ENCODE measurements around the gene SF3B5.
A peak's percentile ranks its signal among the peaks of the same experiment; 100 is the strongest.

- TF ChIP-seq, protein P1, sequence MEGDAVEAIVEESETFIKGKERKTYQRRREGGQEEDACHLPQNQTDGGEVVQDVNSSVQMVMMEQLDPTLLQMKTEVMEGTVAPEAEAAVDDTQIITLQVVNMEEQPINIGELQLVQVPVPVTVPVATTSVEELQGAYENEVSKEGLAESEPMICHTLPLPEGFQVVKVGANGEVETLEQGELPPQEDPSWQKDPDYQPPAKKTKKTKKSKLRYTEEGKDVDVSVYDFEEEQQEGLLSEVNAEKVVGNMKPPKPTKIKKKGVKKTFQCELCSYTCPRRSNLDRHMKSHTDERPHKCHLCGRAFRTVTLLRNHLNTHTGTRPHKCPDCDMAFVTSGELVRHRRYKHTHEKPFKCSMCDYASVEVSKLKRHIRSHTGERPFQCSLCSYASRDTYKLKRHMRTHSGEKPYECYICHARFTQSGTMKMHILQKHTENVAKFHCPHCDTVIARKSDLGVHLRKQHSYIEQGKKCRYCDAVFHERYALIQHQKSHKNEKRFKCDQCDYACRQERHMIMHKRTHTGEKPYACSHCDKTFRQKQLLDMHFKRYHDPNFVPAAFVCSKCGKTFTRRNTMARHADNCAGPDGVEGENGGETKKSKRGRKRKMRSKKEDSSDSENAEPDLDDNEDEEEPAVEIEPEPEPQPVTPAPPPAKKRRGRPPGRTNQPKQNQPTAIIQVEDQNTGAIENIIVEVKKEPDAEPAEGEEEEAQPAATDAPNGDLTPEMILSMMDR (conservative IDR thresholded peaks at IDR 0.05), result peak; percentile 41
- TF ChIP-seq ZFX (IDR thresholded peaks at IDR 0.05), result no peak
Measured at GRCh38 chr6:144063744-144064401, 31.5 kb downstream of the SF3B5 start.
